GM12801 (cell line): ENCODE results near the gene SNW1.

ENCODE experiments used
- TF ChIP-seq, protein P1 (sequence below): IDR thresholded peaks from one replicate; pipeline ENCODE4 v1.5.1; 2011; ENCODE audit warnings: control low read depth; ENCODE audit not compliant: insufficient read length; ENCODE audit errors: extremely low read depth

Gene SNW1

DNA sequence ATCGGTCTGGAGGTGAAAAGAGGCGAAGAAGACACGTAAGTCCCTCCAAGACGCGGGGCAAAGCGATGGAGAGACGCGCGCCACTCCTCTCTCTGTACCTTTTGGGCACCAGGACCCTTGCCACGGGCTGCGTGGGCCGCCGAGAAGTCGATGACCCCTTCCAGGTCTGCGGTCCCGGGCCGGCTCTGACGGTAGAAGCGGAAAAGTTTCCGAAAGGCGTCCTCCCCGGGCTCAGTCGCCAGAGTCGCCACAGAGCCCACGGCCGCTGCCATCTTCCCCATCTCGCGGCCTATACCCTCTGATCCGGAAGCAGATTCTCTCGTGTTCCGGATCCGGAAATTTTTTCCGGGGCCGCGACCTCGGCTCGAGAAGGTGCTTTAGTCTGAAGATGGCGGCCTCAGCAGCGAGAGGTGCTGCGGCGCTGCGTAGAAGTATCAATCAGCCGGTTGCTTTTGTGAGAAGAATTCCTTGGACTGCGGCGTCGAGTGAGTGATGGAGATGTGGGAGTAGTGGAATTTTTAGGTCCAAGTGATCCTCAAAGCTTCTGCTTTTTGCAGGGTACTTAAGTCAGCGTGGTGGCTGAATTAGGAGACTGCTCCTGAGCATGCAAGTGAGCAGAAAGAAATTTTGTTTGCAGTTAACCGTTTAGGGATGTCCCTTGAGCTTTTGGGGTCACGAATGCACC lies 53.1 kb downstream of the SNW1 start, which contains the start of the genes ALKBH1 and SLIRP:
ALKBH1 (minus strand) TSS at position 300 of the 685 bp plus-strand sequence; CDS start at position 281, 19 bp downstream.
SLIRP (plus strand) TSS at position 380 of the 685 bp plus-strand sequence; CDS start at position 389, 9 bp downstream.
- TF ChIP-seq, protein P1, sequence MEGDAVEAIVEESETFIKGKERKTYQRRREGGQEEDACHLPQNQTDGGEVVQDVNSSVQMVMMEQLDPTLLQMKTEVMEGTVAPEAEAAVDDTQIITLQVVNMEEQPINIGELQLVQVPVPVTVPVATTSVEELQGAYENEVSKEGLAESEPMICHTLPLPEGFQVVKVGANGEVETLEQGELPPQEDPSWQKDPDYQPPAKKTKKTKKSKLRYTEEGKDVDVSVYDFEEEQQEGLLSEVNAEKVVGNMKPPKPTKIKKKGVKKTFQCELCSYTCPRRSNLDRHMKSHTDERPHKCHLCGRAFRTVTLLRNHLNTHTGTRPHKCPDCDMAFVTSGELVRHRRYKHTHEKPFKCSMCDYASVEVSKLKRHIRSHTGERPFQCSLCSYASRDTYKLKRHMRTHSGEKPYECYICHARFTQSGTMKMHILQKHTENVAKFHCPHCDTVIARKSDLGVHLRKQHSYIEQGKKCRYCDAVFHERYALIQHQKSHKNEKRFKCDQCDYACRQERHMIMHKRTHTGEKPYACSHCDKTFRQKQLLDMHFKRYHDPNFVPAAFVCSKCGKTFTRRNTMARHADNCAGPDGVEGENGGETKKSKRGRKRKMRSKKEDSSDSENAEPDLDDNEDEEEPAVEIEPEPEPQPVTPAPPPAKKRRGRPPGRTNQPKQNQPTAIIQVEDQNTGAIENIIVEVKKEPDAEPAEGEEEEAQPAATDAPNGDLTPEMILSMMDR = no peak

DNA sequence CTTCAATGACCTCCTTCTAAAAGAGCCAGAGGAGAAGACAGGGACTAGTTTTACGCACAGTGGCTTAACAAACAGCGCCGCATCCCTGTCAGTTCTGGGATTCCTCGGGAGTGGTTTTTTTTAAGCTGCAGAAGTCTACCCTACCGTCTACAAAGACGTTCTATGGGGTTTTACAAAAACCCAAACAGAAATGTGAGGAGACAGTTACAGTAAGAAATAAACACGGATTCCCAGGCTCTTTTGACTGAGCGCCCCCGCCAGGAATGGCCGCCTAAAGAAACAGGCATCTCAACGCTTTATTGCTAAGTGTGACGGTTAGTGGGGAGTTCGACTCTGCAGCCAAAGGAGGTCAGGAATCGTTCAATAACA lies 53.6 kb downstream of the SNW1 start:
- TF ChIP-seq, protein P1 = no peak

DNA sequence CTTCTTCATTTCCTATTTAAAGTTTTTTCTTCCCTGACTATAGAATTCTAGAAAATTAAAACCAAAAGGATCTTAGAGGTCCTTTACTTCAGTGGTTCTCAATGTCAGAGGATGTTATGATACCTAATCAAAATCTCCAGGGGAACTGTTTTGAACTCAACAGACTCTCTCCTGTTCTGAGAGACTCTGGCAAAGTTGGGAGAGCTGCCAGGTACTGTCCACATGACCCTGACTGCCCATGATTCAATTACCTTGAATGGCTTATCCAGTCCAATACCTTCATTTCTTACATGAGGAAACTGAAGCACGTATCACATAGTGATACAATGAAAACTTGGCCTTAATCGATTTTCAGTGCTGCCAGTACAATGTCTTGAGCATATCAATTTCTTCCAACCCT lies 69.7 kb downstream of the SNW1 start:
- TF ChIP-seq, protein P1 = no peak

DNA sequence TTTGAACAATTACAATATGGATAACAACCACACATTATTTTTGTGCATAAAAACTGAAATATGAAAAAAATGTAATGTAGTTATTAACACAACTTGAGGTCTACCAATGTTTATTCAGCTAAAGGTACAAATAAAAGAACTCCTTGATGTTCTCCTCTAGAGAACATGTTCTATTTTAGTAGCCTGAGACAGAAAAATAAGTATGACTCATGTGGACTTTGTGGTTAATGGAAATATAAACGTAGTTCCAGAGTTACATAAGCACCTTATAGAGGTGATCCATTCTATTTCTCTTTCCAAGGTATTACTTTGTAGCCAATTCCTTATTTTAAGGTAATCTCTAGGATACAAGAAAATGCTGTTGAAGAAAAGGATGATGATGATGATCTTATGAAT lies 78.8 kb downstream of the SNW1 start:
- TF ChIP-seq, protein P1 = no peak

- TF ChIP-seq, protein P1 = no peak
These were observed 79.5 kb downstream of the SNW1 start for GRCh38 chr14:77681196-77682157.

DNA sequence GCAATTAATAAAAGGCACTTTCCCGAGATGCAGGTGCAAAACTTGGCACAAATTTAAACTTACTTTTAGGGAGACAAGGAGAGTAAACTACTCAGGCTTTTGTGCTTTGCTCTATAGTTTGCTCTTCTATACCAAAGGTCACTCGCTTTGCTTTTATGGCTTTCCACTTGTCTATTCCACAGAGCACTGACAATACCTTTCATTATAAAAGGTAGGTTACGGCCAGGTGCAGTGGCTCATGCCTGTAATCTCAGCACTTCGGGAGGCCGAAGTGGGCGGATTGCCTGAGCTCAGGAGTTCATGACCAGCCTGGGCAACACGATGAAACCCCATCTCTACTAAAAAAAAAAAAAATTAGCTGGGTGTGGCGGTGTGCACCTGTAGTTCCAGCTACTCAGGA lies 86.0 kb downstream of the SNW1 start:
- TF ChIP-seq, protein P1 = no peak

- TF ChIP-seq, protein P1 = no peak
These were observed 87.8 kb downstream of the SNW1 start for GRCh38 chr14:77673193-77673592.
